OCI-LY7 (cell line): Measurements from ENCODE around the gene MEGF6.

Source experiments
- EZH2phosphoT487 ChIP-seq: fragments of 200-600 bp; sonication (generic); IDR thresholded peaks from 2 replicates; pipeline ENCODE4 v1.6.1; 2018; ENCODE audit warnings: low read depth, borderline replicate concordance, mild to moderate bottlenecking, mixed run types, antibody characterized with exemption, low read length, moderate library complexity, mixed read lengths
- TF ChIP-seq, protein P1 (sequence below): fragments of 200-600 bp; sonication (generic); conservative IDR thresholded peaks from 2 replicates; pipeline ENCODE4 v1.5.1; 2014; ENCODE audit warnings: mild to moderate bottlenecking, antibody characterized with exemption, low read length, moderate library complexity, mixed read lengths

DNA sequence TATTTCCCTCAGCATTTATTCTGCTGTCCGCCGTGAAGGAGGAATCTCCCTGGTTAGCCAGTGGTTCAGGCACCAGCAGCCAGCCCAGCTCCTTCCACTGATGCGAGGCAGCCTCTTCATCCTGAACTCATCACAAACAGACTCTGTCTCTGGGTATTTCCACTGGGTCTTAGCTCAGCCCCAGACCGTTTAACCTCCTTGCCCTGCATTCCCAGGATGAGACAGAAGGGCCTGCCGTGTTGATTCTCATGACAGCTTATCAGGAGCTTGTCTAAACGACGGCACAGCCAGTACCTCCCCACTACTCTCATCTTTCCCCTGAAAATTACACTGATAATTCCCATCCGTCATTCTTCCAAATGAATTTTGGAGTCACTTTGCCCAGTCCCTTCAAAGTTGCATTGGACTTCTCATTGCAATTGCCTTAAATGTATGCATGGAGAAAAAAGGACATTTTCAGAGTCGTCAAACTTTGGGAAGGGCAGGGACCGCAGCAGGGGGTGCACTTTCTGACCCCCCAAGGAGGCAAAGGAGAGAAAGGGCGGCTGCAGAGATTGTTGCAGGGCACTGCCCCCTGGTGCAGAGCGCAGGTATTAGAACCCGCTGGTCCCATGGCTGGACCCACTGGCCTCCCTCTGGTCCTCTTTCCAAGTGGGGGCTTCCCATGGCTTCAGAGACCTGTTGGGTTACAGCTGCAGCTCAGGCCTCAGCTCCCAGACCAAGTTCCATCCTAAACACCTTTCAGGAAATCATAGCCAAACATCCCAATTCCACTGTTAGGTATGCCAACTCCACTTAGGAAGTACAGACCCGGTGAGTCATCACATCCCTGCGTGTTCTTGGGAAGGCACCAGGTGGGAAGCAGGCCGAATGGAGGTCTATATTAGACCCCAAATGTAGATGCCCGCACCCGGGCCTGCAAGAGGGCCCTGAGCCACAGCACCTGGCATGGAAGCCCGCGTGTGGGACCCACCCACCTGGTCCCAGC lies 3.7 kb upstream of the MEGF6 start:
- TF ChIP-seq, protein P1, sequence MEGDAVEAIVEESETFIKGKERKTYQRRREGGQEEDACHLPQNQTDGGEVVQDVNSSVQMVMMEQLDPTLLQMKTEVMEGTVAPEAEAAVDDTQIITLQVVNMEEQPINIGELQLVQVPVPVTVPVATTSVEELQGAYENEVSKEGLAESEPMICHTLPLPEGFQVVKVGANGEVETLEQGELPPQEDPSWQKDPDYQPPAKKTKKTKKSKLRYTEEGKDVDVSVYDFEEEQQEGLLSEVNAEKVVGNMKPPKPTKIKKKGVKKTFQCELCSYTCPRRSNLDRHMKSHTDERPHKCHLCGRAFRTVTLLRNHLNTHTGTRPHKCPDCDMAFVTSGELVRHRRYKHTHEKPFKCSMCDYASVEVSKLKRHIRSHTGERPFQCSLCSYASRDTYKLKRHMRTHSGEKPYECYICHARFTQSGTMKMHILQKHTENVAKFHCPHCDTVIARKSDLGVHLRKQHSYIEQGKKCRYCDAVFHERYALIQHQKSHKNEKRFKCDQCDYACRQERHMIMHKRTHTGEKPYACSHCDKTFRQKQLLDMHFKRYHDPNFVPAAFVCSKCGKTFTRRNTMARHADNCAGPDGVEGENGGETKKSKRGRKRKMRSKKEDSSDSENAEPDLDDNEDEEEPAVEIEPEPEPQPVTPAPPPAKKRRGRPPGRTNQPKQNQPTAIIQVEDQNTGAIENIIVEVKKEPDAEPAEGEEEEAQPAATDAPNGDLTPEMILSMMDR: peak; percentile 77
- no peak for TF ChIP-seq EZH2phosphoT487
